Nephron (organoid): Measurements from ENCODE around the gene PEX12.

Source experiments
- H3K27ac Mint-ChIP-seq, 3 experiments: 2 replicates each; pipeline ENCODE4 v1.8.0; 2020; ENCODE audit warnings: mixed read lengths in 3 of 3, mild to moderate bottlenecking in 2 of 3, moderate library complexity in 1 of 3
- H3K27me3 Mint-ChIP-seq: 2 replicates; pipeline ENCODE4 v1.8.0; 2021; ENCODE audit warnings: low read depth, mild to moderate bottlenecking, moderate library complexity, mixed read lengths
- H3K36me3 Mint-ChIP-seq: 2 replicates; pipeline ENCODE4 v1.8.0; 2020; ENCODE audit warnings: low read depth, mixed read lengths
- H3K4me1 Mint-ChIP-seq: 2 replicates; pipeline ENCODE4 v1.8.0; 2020; ENCODE audit warnings: mixed read lengths
- H3K4me3 Mint-ChIP-seq, 3 experiments: 2 replicates each; pipeline ENCODE4 v1.8.0; 2020; ENCODE audit warnings: mild to moderate bottlenecking in 3 of 3, mixed read lengths in 3 of 3, moderate library complexity in 2 of 3
- H3K9me3 Mint-ChIP-seq: 2 replicates; pipeline ENCODE4 v1.8.0; 2020; ENCODE audit warnings: mixed read lengths
- CTCF ChIP-seq, 3 experiments: fragments of 200-600 bp; sonication (generic); IDR thresholded peaks; one replicate each; pipeline ENCODE4 v1.5.0; 2021; ENCODE audit warnings: antibody characterized with exemption in 3 of 3; ENCODE audit not compliant: unreplicated experiment in 3 of 3

PEX12 gene

DNA sequence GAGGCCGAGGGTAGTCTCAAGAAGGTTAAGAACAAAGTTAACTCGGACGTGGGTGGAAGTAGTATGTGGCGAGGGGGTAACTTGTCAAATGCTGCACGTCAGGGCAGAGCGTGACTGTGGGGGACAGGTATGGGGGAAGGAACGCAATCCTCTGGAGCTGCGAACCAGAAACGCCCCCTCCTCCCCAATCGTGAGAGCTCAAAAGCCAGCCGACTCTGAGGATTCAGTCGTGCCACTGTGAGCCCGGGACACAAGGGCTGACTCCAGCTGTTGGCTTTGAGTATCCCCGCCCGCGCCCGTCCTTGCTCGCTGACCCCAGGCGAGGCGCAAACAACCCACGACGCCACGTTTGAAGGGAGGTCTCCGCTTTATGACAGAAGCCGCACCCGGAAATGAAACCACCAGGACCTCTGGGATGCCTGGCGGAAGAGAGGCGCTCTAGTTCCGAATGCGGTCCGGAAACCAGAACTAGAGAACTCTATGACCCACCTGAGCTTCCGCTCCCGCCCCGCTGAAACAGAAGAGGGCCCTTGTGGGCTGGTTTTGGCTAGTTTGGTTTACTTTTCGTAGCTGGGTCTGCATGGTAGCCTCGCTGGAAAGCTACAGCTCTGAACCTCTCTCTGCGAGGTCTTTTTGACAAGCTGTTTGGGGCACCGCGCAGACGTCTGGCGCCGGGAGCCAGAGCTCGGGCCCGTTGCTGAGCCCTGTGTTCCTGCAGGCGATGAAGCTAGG is at the start of gene PEX12:
PEX12 (minus strand) TSS at position 375 of the 732 bp plus-strand sequence. CDS start 550 bp downstream, outside the sequence.
- no peaks in the 10 kb centered on the region for H3K9me3 Mint-ChIP-seq
- TF ChIP-seq CTCF (IDR thresholded peaks at IDR 0.05; ENCODE audit: unreplicated experiment in 3 of 3) = no peak
- no peaks in the 10 kb centered on the region for H3K27me3 Mint-ChIP-seq
- H3K36me3 Mint-ChIP-seq = peaks cover 9% of the 10 kb centered on the region
- H3K27ac Mint-ChIP-seq = peak within 1 kb of the TSS; percentile 98 to 99 (median 99)
- H3K4me3 Mint-ChIP-seq = peak within 1 kb of the TSS; percentile 90 to 97 (median 95)
- peaks cover 23% of the 10 kb centered on the region for H3K4me1 Mint-ChIP-seq

GRCh38 chr17:35627417-35627816 is 49.0 kb upstream of the PEX12 start:
- peaks cover 5% of the 10 kb centered on the region for H3K4me1 Mint-ChIP-seq
- H3K9me3 Mint-ChIP-seq = no peaks in the 10 kb centered on the region
- H3K27me3 Mint-ChIP-seq = no peaks in the 10 kb centered on the region
- no peak overlapping the region for H3K4me3 Mint-ChIP-seq
- no peak for TF ChIP-seq CTCF (IDR thresholded peaks at IDR 0.05; ENCODE audit: unreplicated experiment in 3 of 3)
- H3K36me3 Mint-ChIP-seq = peaks cover 62% of the 10 kb centered on the region
- peak overlapping the region in 1 of 3 experiments; percentile 87 for H3K27ac Mint-ChIP-seq

- Mint-ChIP-seq H3K27me3 (no peaks in the 10 kb centered on the region), H3K4me3 (no peak overlapping the region)
- no peak for TF ChIP-seq CTCF (IDR thresholded peaks at IDR 0.05; ENCODE audit: unreplicated experiment in 3 of 3)
These were observed 43.4 kb upstream of the PEX12 start for GRCh38 chr17:35621768-35622167.

GRCh38 chr17:35618628-35619027 is 40.3 kb upstream of the PEX12 start:
- Mint-ChIP-seq H3K36me3 (peaks cover under 1% of the 10 kb centered on the region), H3K27ac (peak overlapping the region in 1 of 3 experiments; percentile 42), H3K4me1 (peaks cover 19% of the 10 kb centered on the region), H3K27me3 (no peaks in the 10 kb centered on the region), H3K9me3 (no peaks in the 10 kb centered on the region), H3K4me3 (no peak overlapping the region)
- no peak for TF ChIP-seq CTCF (IDR thresholded peaks at IDR 0.05; ENCODE audit: unreplicated experiment in 3 of 3)

More at GRCh38 chr17:35621768-35622167, 43.4 kb upstream of the PEX12 start:
- H3K36me3 Mint-ChIP-seq = peaks cover 30% of the 10 kb centered on the region
- H3K27ac Mint-ChIP-seq = no peak overlapping the region
- peaks cover 21% of the 10 kb centered on the region for H3K4me1 Mint-ChIP-seq
- no peaks in the 10 kb centered on the region for H3K9me3 Mint-ChIP-seq

DNA sequence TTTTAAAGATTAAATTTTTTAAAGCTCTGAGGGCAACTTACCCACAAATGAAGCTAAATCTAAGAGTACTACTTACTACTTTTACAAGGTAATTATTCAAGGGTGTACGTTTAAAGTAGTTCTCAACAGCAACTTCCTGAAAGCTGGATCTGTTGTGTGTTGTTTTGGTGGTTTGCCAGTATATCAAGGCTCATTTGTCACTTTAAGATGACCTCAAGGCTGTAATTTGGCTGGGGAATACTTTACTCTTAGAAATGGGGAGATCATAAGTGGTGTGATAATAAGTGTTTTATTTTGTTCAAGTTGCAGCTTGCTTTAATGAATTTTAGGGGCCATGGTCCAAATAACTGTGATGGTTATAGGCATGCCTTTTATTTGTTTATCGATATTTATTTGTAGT is 39.1 kb upstream of the PEX12 start:
- peaks cover 1% of the 10 kb centered on the region for H3K36me3 Mint-ChIP-seq
- no peaks in the 10 kb centered on the region for H3K27me3 Mint-ChIP-seq
- no peak overlapping the region for H3K4me3 Mint-ChIP-seq
- H3K9me3 Mint-ChIP-seq = no peaks in the 10 kb centered on the region
- no peak for TF ChIP-seq CTCF (IDR thresholded peaks at IDR 0.05; ENCODE audit: unreplicated experiment in 3 of 3)
- peaks cover 19% of the 10 kb centered on the region for H3K4me1 Mint-ChIP-seq
- H3K27ac Mint-ChIP-seq = peak overlapping the region in 1 of 3 experiments; percentile 42

- Mint-ChIP-seq H3K36me3 (peaks cover 5% of the 10 kb centered on the region), H3K27me3 (no peaks in the 10 kb centered on the region), H3K9me3 (no peaks in the 10 kb centered on the region), H3K4me3 (no peak overlapping the region), H3K27ac (no peak overlapping the region), H3K4me1 (peaks cover 15% of the 10 kb centered on the region)
- TF ChIP-seq CTCF (IDR thresholded peaks at IDR 0.05; ENCODE audit: unreplicated experiment in 3 of 3) = no peak
These were observed 38.2 kb upstream of the PEX12 start for GRCh38 chr17:35616536-35616935.
